HG03571 (cell line): ENCODE measurements around the gene SREK1IP1.

Experiments used
- ATAC-seq: cut with Tn5 transposase; IDR thresholded peaks from one replicate; pipeline ENCODE4 v1.9.1; 2021; ENCODE audit not compliant: unreplicated experiment

The SREK1IP1 gene

DNA sequence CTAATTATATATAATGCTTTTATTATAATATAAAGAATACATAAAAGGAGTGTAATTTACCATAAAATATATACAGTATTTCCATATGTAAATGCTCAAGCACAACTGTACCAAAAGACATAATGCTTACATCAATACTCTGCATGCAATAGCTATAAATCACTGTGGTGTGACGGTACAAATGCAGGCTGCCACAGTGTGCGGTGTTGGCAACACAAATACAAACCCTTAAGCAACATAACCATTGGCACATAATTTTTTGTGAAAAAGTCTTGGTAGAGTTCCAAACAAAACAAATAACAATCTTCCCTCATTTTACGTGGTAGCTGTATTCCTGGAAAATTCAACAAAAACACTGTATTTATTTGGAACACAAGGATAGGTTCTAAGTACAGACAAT, 80.1 kb downstream of the SREK1IP1 start:
- no peak for ATAC-seq

DNA sequence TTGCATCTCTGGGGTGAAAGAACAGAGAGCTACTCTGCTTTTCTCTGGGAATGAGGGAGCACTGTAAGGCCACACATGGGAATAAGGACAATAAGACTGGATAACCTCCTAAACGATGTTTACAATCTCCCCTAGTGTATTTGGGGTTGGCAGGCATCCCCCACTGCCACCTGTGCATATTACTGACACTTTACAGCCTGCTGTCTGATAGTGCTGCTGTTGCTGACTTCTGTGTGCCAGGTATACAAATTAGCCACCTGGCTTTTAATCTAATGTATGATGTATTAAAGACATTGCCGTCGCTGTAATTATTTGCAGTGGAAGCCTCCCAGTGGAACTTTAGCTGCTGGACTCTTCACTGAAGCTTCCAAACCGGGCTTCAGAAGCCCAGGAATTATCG, 82.6 kb downstream of the SREK1IP1 start:
- ATAC-seq = no peak

DNA sequence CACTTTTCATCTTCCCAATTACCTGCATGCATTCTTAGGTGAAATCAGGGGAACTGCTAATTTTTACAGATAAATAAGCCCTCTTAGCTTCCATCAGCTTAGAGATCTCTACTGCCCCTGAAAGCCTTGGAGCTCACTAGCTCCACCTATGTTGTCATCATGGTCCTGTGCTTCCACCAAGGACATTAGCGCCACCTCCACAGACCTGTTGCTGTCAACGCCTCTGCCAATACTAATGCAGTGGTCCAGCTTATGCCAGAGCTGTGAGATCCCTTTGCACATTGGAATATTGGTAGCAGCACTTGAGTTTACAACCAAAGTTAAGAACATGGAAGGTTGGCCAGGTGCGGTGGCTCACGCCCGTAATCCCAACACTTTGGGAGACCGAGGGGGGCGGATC, 85.9 kb downstream of the SREK1IP1 start:
- no peak for ATAC-seq

DNA sequence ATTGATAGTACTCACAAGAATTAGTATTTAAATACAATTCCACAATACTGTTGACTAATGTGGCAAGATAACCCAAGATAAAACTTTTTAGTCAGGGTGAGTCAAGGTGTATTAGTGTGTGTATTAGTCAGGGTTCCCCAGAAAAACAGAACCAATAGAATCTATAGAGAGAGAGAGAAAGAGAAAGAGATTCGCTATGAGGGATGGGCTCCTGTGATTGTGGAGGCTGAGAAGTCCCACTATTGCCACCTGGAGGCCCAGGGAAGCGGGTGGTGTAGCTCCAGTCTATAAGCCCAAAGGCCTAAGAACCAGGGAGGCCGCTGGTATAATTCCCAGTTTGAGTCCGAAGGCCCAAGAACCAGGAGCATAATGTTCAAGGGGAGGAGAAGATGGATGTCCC, 88.2 kb downstream of the SREK1IP1 start:
- ATAC-seq = no peak

DNA sequence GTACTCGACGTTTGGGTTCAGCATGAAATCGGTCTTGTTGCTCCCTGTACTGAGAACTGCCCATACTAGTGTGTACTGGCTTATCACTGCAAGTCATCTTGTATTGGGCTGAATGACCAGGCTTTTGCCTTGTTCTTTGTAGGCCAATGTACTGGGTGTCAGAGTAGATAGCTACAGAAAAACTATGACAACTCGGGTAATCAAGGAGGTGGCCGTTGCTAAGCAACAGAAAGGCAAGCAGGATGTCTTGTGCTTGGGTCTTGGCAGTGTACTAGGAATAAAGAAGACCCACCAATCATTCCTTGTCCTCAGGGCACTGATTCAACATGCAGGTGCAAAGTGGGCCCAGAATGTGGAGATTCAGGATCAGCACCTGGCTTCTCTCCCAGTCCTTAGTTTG, 90.1 kb downstream of the SREK1IP1 start:
- ATAC-seq = no peak

DNA sequence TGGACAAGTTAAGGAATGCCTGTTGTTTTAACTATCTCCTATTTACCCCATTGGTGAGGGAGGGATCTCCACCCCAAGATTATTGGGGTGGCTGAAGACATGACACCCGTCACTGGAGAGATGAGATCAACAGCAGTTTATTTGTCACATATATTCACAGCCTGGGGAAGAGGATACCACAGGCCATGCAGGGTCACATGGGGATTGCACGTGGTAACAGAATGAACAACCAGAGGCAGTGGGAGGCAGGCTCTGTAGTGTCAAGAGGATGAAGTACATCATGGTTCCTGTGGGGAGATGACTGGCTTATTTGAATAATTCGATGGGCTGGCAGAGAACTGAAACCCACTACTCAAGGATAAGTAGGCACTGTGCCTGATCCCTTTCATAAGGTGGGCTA, 96.8 kb downstream of the SREK1IP1 start:
- ATAC-seq = no peak

DNA sequence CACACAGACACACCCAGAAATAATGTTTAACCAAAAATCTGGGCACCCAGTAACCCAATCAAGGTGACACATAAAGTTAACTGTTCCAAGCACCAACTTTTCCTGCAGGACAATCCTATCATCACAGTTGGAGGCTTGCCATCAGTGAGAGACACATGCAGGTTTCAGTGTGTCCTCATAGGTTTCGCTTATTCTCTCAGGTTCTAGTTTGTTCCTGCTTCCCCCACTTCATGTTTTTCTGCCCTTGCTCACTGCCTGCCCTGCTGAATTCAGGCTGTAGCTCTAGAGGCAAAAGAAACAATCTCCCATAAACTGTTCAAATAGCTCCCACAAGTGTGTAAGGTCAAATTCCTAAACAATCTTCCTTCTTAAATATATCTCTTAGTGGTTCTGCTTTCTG, 98.2 kb downstream of the SREK1IP1 start:
- no peak for ATAC-seq
